ENCODE data around the gene TMPRSS13. TPM values are rescaled to one million over a fixed set of nuclear protein-coding genes. Genes with fewer than 3 reads are reported as not detected.

The TMPRSS13 gene
- total RNA-seq, 1 experiment from 2014 or later: 21.7 TPM

DNA sequence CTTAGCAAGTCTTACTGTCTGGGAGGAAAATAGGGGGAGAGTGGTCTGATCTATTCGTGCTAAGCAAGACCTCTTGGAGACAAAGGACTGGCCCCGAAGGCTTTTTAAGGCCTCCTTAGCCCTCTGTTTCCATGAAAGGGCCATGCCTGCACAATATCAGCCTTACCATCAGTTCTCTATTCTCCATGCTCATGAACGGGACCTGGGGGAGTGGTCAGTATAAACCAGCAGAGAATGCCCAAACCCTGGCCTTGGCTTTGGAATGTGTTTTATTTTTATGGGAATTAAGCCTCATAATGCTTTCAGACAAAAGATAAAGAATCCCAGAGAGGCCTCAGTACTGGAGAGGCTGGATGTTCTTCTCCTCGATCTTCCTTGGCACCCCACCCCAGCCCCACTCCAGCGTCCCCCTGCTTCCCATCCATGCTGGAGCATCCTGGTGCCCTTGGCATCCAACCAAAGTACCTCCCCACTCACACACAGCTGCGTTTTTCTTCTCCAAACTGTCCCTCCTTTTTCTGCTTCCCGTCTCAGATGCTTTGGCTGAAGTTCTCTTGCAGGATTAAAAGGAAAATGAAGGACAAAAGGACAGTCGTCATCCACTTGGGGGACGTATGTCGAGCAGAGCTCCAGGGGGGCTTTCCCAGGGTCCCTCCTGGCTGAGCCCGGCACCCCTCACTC is 71.3 kb downstream of the TMPRSS13 start:
- H3K36me3 ChIP-seq (ENCODE audit: low read depth): no peaks in the 10 kb centered on the region
- peaks cover 74% of the 10 kb centered on the region for H3K27me3 ChIP-seq (ENCODE audit: insufficient read depth, low read depth)
- no peaks in the 10 kb centered on the region for H3K4me1 ChIP-seq (replicated peaks; ENCODE audit: insufficient read depth)
- DNase-seq: no peak
- no TSS peak for BruUV-seq (replicated peaks)
- no peak overlapping the region for H3K4me3 ChIP-seq
- H3F3A ChIP-seq (ENCODE audit: insufficient read depth, low read depth): no peaks in the 10 kb centered on the region
- H2AFZ ChIP-seq: no peak overlapping the region
- H3K27ac ChIP-seq: no peak overlapping the region
- TF ChIP-seq EZH2 (IDR thresholded peaks at IDR 0.05; ENCODE audit: low read depth) (no peak), CTCF (conservative IDR thresholded peaks at IDR 0.05) (no peak)
- no peaks in the 10 kb centered on the region for H3K9me2 ChIP-seq (ENCODE audit: insufficient read depth)
- H3K4me2 ChIP-seq: no peak overlapping the region
- no peaks in the 10 kb centered on the region for H4K20me1 ChIP-seq (ENCODE audit: insufficient read depth)
- POLR2A ChIA-PET (ENCODE audit: unreplicated experiment): no interaction called here
- no peaks in the 10 kb centered on the region for H3K79me2 ChIP-seq (ENCODE audit: low read depth)
- CTCF ChIA-PET: no interaction called here
- intact Hi-C loops (cut with micrococcal nuclease; ENCODE audit: unreplicated experiment): no loop called here
- H3K9me3 ChIP-seq (ENCODE audit: insufficient read depth, low read depth): no peaks in the 10 kb centered on the region

- no peaks in the 10 kb centered on the region for H3K4me1 ChIP-seq (replicated peaks; ENCODE audit: insufficient read depth)
- no peaks in the 10 kb centered on the region for H4K20me1 ChIP-seq (ENCODE audit: insufficient read depth)
- no peak overlapping the region for H3K4me3 ChIP-seq
- H2AFZ ChIP-seq: no peak overlapping the region
- BruUV-seq (replicated peaks): no TSS peak
- no peak for TF ChIP-seq EZH2 (IDR thresholded peaks at IDR 0.05; ENCODE audit: low read depth)
- no peak for TF ChIP-seq CTCF (conservative IDR thresholded peaks at IDR 0.05)
- no peaks in the 10 kb centered on the region for H3K36me3 ChIP-seq (ENCODE audit: low read depth)
- H3K27me3 ChIP-seq (ENCODE audit: insufficient read depth, low read depth): peaks cover 72% of the 10 kb centered on the region
- intact Hi-C loops (cut with micrococcal nuclease; ENCODE audit: unreplicated experiment): no loop called here
- H3K9me3 ChIP-seq (ENCODE audit: insufficient read depth, low read depth): peaks cover 9% of the 10 kb centered on the region; the same call in 1 of the 2 replicates
- H3K79me2 ChIP-seq (ENCODE audit: low read depth): no peaks in the 10 kb centered on the region
- no peaks in the 10 kb centered on the region for H3K9me2 ChIP-seq (ENCODE audit: insufficient read depth)
- no peaks in the 10 kb centered on the region for H3F3A ChIP-seq (ENCODE audit: insufficient read depth, low read depth)
- DNase-seq: no peak
- ChIA-PET POLR2A (ENCODE audit: unreplicated experiment) (no interaction called here), CTCF (interaction anchor here (0.6 kb wide), 1 partner anchor 427 kb away, joined by 3 read pairs; no protein-coding TSS in a partner anchor)
- no peak overlapping the region for H3K4me2 ChIP-seq
- no peak overlapping the region for H3K27ac ChIP-seq
Measured at GRCh38 chr11:117855912-117856651, 73.1 kb downstream of the TMPRSS13 start.

DNA sequence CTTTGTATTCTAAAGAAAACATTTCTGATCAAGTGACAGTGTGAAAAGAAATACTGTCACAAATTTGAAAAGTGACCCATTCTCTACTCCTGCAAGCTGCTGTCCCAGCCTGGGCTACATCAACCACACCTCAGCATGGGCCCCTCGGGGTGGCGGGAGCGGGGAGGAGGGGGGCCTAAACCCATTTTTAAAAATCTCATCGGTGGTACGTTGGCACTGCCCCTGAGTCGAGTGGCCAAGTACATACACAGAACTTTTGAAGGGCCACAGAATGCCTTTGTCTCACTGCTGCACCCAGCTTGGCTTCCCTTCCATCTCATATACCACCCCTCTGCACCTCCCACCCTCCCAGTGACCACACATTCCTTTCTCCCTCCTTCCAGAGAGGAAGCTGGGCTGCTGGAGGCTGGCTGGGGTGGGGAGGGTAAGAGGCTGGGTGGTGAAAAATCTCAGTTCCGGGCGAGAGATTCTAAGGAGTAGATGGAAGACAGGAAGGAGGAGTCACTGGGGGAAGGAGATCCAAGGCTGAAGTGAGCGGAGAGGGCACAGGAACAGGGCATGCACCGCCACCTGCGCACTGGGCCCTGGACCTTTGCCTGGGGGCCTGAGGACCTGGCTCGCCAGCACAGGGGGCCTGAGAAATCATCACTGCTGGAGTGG is 73.9 kb downstream of the TMPRSS13 start:
- Histone ChIP-seq H3K27me3 (ENCODE audit: insufficient read depth, low read depth) (peaks cover 67% of the 10 kb centered on the region), H2AFZ (no peak overlapping the region), H3K79me2 (ENCODE audit: low read depth) (no peaks in the 10 kb centered on the region), H3K27ac (no peak overlapping the region), H3K4me3 (no peak overlapping the region), H3F3A (ENCODE audit: insufficient read depth, low read depth) (no peaks in the 10 kb centered on the region), H3K9me3 (ENCODE audit: insufficient read depth, low read depth) (peaks cover 9% of the 10 kb centered on the region; the same call in 1 of the 2 replicates), H3K4me1 (replicated peaks; ENCODE audit: insufficient read depth) (no peaks in the 10 kb centered on the region), H4K20me1 (ENCODE audit: insufficient read depth) (no peaks in the 10 kb centered on the region), H3K4me2 (no peak overlapping the region), H3K36me3 (ENCODE audit: low read depth) (no peaks in the 10 kb centered on the region), H3K9me2 (ENCODE audit: insufficient read depth) (no peaks in the 10 kb centered on the region)
- BruUV-seq (replicated peaks): no TSS peak
- intact Hi-C loops (cut with micrococcal nuclease; ENCODE audit: unreplicated experiment): no loop called here
- ChIA-PET POLR2A (ENCODE audit: unreplicated experiment) (no interaction called here), CTCF (interaction anchor here (0.6 kb wide), 1 partner anchor 426 kb away, joined by 3 read pairs; no protein-coding TSS in a partner anchor)
- TF ChIP-seq EZH2 (IDR thresholded peaks at IDR 0.05; ENCODE audit: low read depth) (no peak), CTCF (conservative IDR thresholded peaks at IDR 0.05) (no peak)
- no peak for DNase-seq
